HG02884 (cell line): ENCODE measurements around the gene SFI1.
"Not testable (repeated sequence)": the region's sequence is repeated elsewhere in the genome, so short reads cannot be mapped to it uniquely, and the experiment has no call there.

Source experiments
- ATAC-seq: cut with Tn5 transposase; IDR thresholded peaks from one replicate; pipeline ENCODE4 v1.9.1; 2021; ENCODE audit warnings: mild to moderate bottlenecking, moderate library complexity; ENCODE audit not compliant: unreplicated experiment

Gene SFI1

DNA sequence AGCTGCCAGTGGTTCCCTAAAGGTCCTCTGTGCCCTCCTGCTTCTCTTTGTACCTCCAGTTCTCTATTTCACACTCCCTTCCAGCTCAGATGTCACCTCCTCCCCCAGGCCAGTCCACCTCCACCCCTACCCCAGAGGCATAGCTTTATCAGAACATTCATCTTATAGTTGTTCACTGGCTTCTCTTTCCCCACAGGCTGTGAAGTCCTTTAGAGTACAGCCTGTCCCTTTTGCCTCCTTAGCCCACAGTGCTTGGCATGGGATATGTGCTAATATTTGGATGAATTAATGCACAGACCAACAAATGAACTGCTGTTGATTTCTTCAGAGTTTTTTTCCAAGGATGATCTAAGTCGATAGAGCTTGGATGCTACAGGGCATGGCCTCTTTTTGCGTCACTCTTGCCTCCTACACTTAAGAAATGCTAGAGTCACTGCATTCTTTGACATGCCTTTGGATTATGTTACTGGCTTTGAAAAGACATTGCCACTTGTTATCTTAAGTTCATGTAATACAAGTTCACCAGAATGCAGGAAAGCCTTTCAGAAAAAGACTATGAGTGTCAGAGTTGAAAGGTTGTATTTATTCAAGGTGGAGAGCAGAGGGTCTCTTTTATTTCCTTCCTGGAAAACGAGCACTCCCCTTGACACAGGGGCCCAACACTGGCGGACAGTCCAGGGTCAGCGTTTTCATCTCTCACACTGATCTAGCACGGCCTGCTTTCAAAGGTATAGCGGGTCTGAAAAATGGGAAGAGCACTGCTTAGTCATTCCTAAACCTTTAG lies 90.0 kb downstream of the SFI1 start:
- ATAC-seq: no peak

DNA sequence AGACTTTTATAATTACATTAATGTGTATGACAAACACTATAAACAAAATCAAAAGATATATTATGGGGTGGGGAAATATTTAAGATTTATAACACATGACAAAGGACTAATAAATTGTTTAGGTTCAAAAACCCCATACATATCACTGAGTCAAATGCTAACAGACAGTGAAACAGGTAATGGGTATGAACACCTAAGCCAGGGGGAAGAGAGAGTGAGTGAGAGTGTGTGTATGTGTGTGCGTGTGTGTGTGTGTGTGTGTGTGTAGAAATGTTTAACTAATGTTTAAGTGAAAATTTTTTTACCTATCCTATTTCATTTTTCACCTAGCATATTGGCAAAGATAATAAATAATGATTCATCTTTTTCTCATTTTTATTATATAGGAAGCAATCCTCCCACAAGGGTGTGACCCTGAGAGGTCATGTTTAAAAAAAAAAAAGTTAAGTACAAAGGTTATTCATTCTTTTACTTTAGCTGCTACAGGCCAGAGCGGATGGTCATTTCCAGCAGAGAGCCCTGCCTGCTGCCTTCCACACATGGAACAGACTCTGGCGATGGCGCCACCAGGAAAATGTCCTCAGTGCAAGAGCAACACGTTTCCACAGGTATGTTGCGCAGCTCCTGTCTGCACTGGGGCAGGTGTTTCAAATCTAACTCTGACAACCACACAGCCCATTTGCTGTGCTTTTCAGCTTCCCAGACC lies 92.8 kb downstream of the SFI1 start:
- no peak for ATAC-seq

DNA sequence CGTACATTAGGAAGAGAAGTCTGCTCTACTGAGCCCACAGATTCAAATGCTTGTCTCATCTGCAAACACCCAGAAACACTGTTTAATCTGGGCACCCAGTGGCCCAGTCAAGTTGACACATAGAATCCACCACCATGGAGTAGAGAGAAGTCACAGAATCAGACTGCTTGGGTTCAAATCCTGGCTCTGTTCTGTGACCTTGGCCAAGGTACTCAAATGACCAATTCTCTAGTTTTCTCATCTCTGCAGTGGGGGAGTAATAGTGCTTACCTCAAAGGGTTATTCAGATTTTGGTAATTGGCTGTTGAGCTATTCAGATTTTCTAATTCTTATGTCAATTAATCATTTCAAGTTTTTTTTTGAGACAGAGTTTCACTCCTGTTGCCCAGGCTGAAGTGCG lies 93.8 kb downstream of the SFI1 start:
- ATAC-seq: not testable (repeated sequence)

DNA sequence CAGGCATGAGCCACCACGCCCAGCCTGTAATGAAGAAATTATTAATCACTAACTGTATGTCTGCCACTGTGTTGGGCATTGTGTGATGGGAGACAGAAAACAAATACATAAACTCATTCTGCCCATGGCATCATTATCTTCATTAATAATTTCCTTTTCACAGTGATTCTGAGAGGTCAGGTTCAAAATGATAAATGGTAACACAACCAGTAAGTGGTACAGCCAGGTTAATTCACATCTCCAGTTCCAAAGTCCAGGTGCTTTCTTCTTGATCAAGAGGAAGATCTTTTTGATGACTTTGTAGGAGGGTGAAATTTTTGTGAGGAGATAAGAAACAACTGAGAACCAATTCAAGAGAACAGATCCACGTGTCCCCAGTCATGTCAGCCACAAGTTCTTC lies 98.9 kb downstream of the SFI1 start:
- no peak for ATAC-seq

DNA sequence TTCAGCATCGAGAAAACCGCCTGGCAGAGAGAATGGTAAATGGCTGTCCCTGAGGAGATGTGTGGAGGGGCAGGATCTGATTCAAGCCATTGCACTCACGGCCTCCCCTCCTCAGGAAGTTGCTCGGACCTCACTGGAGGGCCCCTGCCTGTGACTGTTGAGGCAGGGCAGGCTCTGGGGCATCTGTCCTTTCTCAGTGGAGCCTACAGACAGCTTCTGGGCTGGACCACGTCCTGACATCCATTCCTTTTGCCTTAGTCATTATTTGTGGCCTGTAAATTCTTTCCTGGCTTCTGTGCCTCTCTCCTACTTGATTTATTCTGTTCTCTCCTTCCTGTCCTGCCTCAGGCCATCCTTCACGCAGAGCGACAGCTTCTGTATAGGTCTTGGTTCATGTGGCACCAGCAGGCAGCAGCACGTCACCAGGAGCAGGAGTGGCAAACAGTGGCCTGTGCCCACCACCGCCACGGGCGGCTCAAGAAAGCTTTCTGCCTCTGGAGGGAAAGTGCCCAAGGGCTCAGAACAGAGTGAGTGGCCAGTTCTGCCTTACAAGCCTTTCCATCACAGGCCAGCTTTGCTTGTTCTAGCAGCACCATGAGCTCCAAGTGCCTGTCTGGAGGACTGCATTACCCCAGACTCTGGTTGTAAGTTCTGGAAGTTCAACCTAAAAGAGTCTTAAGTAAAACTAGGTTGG lies 106.1 kb downstream of the SFI1 start:
- ATAC-seq: no peak

- no peak for ATAC-seq
These were observed 106.8 kb downstream of the SFI1 start for GRCh38 chr22:31603081-31603525.

GRCh38 chr22:31603574-31603973 lies 107.2 kb downstream of the SFI1 start:
- ATAC-seq: no peak

DNA sequence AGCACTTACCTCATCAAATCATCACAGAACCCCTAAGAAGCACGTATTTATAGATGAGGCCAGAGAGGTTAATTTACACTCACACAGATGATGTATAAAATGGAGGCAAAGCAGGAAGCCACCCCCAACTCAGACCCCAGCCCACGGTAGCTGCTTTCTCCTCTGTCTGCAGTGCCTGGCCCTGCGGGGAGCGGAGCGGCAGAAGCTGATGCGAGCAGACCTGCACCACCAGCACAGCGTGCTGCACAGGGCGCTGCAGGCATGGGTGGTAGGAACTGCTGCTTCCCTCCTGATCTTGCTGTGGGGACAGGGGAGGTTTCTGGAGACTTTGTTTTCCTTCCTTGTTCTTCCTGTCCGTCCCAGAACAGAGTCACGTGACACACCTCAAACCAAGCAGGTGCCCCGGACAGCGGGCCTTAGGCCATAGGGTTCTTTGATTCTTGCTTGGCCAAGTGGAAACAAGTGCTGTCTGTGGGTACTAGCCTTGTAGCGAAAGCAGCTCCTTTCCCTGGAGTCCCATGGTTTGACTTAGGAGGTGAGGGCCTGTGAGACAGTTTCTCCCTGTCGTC lies 107.9 kb downstream of the SFI1 start:
- no peak for ATAC-seq

DNA sequence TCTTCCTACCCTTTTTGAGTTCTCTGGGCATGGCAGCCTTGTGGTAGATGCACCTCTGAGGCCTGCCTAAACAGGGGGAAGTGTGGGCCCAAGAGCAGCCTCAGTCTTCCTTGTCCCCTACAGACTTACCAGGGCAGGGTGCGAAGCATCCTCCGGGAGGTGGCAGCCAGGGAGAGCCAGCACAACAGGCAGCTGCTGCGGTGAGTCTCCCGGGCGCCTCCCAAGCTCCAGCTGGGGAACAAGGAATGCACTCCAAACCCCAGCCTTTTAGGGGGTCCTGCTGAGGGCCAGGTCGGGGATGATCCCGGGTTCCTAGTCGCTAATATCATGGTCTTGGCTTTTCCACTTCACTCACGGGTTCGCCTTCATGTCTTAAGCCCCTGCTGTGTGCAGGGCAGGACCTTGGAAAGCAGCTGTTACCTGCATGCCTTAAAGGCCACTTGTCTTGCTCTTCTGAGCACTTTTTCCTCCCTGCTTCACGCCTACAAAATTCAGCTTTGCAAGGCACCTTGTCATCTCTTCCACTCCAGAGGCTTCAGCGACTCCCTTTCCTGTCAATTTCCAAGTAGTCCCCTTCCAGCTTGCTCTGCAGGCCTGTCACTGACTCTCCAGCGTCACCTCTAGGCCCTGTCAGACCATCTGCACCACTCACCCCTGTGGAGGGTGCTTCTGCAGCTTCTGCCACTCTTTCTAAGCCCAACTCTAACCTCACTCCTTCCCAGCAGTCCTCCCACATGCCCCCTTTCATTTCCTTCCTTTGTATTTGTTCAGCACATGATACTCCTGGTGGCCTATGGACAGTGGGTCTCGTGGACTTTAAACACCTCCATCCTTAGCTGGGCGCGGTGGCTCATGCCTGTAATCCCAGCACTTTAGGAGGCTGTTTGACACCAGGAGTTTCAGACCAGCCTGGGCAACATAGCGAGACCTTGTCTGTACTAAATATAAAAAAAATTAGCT lies 108.7 kb downstream of the SFI1 start:
- ATAC-seq: no peak

- ATAC-seq: no peak
These were observed 109.7 kb downstream of the SFI1 start for GRCh38 chr22:31605851-31606585.

GRCh38 chr22:31607696-31608095 lies 111.4 kb downstream of the SFI1 start:
- no peak for ATAC-seq

GRCh38 chr22:31609716-31610115 lies 113.4 kb downstream of the SFI1 start:
- no peak for ATAC-seq

- ATAC-seq: no peak
These were observed 114.3 kb downstream of the SFI1 start for GRCh38 chr22:31610611-31611010.

- no peak for ATAC-seq
These were observed 114.9 kb downstream of the SFI1 start for GRCh38 chr22:31611061-31611760.

DNA sequence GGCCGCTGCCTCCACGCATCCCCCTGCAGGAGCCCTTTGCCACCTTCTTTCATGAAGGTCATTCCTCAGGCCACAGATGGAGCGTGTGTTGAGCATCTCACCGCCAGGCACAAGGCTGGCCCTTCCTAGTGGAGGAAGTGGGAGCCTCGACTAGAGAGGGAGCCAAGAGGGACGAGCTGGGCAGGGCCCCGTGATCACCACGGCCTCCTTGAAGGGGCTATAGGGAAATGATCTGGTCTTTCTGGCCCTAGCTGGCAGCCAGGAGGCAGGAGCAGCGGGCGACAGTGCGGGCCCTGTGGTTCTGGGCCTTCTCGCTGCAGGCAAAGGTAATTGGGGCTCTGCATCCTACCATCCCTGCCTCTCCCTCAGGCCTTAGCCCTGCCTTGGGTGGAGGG lies 116.6 kb downstream of the SFI1 start:
- ATAC-seq: no peak

- ATAC-seq: no peak
These were observed 117.1 kb downstream of the SFI1 start for GRCh38 chr22:31613286-31613903.

DNA sequence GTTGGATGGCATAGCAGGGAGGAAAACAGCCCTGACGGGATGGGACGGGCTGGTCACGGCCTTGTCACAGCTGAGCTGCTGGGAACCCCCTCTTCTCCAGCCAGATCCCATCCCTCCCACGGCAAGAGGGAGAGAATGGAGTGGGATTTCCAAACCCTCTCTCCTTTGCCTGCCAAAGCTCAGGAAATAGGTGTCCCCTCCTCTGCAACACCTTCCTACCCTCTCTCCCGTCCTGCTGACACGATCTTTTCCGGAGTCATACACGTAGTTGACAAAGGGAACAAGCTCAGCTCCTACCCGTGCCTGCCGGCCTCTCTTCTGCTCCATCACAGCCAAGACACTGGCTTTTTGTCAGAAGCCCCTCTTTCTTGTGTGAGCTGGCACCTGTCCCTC lies 117.6 kb downstream of the SFI1 start:
- ATAC-seq: no peak

- no peak for ATAC-seq
These were observed 118.6 kb downstream of the SFI1 start for GRCh38 chr22:31614781-31615490.
